Kidney (tissue), 14 donors: ENCODE measurements around the gene TICAM2. TPM values are rescaled to one million over a fixed set of nuclear protein-coding genes. Genes with fewer than 3 reads are reported as not detected.

Source experiments
- DNase-seq, 5 donors: peaks; one replicate each; pipeline ENCODE4 v3.0.0-alpha.2; 2013 to 2020
- FAIRE-seq: peaks from 2 replicates; lab custom pipeline; 2012; peaks lifted over from hg19 to GRCh38; lab: Jason Lieb, UNC
- H3K27ac ChIP-seq, 2 donors: one replicate each; pipeline ENCODE4 v1.7.0; 2013; ENCODE audit warnings: low read depth in 2 of 2, low read length in 2 of 2, inconsistent platforms in 1 of 2
- H3K27me3 ChIP-seq: one replicate; pipeline ENCODE4 v1.7.1; 2013; ENCODE audit warnings: low read length, inconsistent platforms; ENCODE audit not compliant: control insufficient read depth, insufficient read depth
- H3K36me3 ChIP-seq, 3 donors: one replicate each; pipeline versions ENCODE4 v1.7.0 to v1.7.1; 2013; ENCODE audit warnings: low read length in 3 of 3, control low read depth in 1 of 3, inconsistent platforms in 1 of 3; ENCODE audit not compliant: insufficient read depth in 3 of 3, control insufficient read depth in 2 of 3
- H3K4me1 ChIP-seq, 3 donors: one replicate each; pipeline versions ENCODE4 v1.7.0 to v1.7.1; 2013; ENCODE audit warnings: low read length in 3 of 3, inconsistent platforms in 1 of 3, low read depth in 1 of 3; ENCODE audit not compliant: control insufficient read depth in 2 of 3, insufficient read depth in 2 of 3
- H3K4me3 ChIP-seq, 3 donors: one replicate each; pipeline versions ENCODE4 v1.7.0 to v1.8.1; 2013; ENCODE audit warnings: low read length in 3 of 3, control low read depth in 1 of 3, inconsistent platforms in 1 of 3
- H3K9ac ChIP-seq, 3 donors: one replicate each; pipeline versions ENCODE4 v1.7.0 to v1.7.1; 2013; ENCODE audit warnings: low read length in 3 of 3, control low read depth in 1 of 3, inconsistent platforms in 1 of 3
- H3K9me3 ChIP-seq, 3 donors: one replicate each; pipeline versions ENCODE4 v1.7.0 to v1.7.1; 2013; ENCODE audit warnings: low read length in 3 of 3, control low read depth in 1 of 3, inconsistent platforms in 1 of 3; ENCODE audit not compliant: control insufficient read depth in 2 of 3, insufficient read depth in 1 of 3
- CTCF ChIP-seq: IDR thresholded peaks from 3 replicates; pipeline ENCODE4 v1.5.1; 2012; ENCODE audit warnings: mild to moderate bottlenecking, moderate library complexity, borderline replicate concordance; ENCODE audit not compliant: insufficient read depth; ENCODE audit errors: extremely low read depth
- intact Hi-C: fragments of 100-400 bp; cut with DNase I; formaldehyde crosslinking; loops from one replicate; pipeline ENCODE4 v1.11.1; 2022
- polyA plus RNA-seq: library from polyadenylated mRNA; stranded (reverse); fragments of 350-450 nt; fragmentation: Illumina TruSeq; extraction: RNeasy Lipid Tissue Mini Kit (QIAGEN cat#74804); gene quantifications from one replicate; pipeline ENCODE4 v1.2.3, GENCODE V29; 2014; ENCODE audit warnings: low read depth, low replicate concordance; ENCODE audit not compliant: insufficient read depth
- total RNA-seq: library from RNA; stranded (reverse); fragmentation: NEBNext Ultra II Directional; extraction: Animal tissue kit (Norgen Biotek cat#: 25700); gene quantifications from one replicate; pipeline ENCODE4 v1.2.1, GENCODE V29; 2021
- donor health status: control.
- donor health status: control.
- donor health status: control.
- donor health status: control.
- donor health status: control.
- donor health status: DM: yes; HTN: yes; CAD: no.
- donor health status: Normal renal cell carcinoma (clear cell type).

Gene TICAM2
- total and polyA plus RNA-seq, 2 donors from 2014 or later, result 2.0 to 7.6 TPM

GRCh38 chr5:115530426-115530825 lies 71.9 kb downstream of the TICAM2 start:
- DNase-seq, result no peak
- H3K4me1 ChIP-seq, result peaks cover 0 to 2% (median 0%) of the 10 kb centered on the region in 3 donors

More at GRCh38 chr5:115530426-115530825, 71.9 kb downstream of the TICAM2 start:
- H3K9ac ChIP-seq, result no peak overlapping the region
- TF ChIP-seq CTCF, result no peak
- no peak overlapping the region for H3K4me3 ChIP-seq
- H3K36me3 ChIP-seq, result no peaks in the 10 kb centered on the region
- intact Hi-C loops, result no loop called here
- no peaks in the 10 kb centered on the region for H3K27me3 ChIP-seq
- H3K27ac ChIP-seq, result no peak overlapping the region
- H3K9me3 ChIP-seq, result no peaks in the 10 kb centered on the region
- FAIRE-seq, result no peak

Other genes starting within 250 kb of the TICAM2 start
- gene FEM1C, start 57.7 kb downstream of the TICAM2 start, total RNA-seq, result 18.6 TPM
- 4.3 TPM for gene FEM1C, start 57.7 kb downstream of the TICAM2 start, polyA plus RNA-seq
- 115 TPM for gene TMED7, start 23.6 kb upstream of the TICAM2 start, total RNA-seq
- gene TMED7, start 23.6 kb upstream of the TICAM2 start, polyA plus RNA-seq, result 24.4 TPM
- 3.0 TPM for gene CDO1, start 214.2 kb upstream of the TICAM2 start, total RNA-seq
- 1.7 TPM for gene CDO1, start 214.2 kb upstream of the TICAM2 start, polyA plus RNA-seq
- 30.1 TPM for gene ATG12, start 239.1 kb upstream of the TICAM2 start, total RNA-seq
- 26.3 TPM for gene ATG12, start 239.1 kb upstream of the TICAM2 start, polyA plus RNA-seq
- 54.1 TPM for gene AP3S1, start 239.5 kb upstream of the TICAM2 start, total RNA-seq
- gene AP3S1, start 239.5 kb upstream of the TICAM2 start, polyA plus RNA-seq, result 50.2 TPM